GM11168 (cell line): ENCODE results near the gene TNFRSF4.

Experiments used
- in situ Hi-C: fragments of 300-500 bp; cut with MboI; formaldehyde crosslinking; loops from one replicate; pipeline ENCODE4 v1.12.0; 2022; ENCODE audit warnings: low sequenced_read_pairs; ENCODE audit not compliant: unreplicated experiment

TNFRSF4 gene

GRCh38 chr1:1221887-1222574 is 8.1 kb upstream of the TNFRSF4 start:
- in situ Hi-C loops, result no loop called here

DNA sequence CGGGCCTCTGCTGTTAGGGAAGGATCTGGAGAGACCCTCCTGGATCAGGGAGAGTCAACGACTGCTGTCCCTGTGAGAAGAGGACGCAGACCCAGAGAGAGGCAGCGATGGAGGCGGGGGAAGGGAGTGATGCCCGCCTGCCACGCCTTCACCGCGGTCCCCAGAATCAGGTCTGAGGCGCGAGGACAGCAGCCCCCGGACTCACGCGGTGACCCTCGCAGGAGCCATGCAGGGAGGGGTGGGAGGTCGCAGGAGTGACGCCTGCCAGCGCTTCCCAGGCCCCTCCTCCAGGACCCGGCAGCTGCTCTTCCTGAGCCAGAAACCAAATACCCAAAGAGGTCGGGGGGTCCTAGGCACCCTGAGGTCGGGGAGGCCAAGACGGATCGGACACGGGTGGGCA is 6.2 kb upstream of the TNFRSF4 start:
- in situ Hi-C loops, result no loop called here

DNA sequence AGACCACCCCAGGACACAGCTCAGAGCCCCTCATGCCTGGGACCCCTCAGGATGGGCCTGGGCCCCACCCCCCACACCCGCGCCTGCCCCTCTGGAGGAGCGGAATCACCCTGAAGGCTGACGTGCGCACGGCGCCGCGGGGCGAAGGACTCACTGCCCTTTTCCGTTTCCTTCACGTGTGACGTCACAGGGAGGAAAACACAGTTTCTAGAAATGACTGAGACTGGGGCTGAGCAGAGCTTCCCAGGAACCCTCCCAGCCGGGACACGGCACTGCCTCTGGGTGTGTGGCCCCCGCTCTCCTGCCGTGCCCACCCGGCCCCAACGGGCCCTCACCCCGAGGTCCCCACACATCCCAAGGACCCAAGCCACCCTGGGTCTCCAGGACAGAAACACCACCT is 5.4 kb upstream of the TNFRSF4 start:
- in situ Hi-C loops, result no loop called here

DNA sequence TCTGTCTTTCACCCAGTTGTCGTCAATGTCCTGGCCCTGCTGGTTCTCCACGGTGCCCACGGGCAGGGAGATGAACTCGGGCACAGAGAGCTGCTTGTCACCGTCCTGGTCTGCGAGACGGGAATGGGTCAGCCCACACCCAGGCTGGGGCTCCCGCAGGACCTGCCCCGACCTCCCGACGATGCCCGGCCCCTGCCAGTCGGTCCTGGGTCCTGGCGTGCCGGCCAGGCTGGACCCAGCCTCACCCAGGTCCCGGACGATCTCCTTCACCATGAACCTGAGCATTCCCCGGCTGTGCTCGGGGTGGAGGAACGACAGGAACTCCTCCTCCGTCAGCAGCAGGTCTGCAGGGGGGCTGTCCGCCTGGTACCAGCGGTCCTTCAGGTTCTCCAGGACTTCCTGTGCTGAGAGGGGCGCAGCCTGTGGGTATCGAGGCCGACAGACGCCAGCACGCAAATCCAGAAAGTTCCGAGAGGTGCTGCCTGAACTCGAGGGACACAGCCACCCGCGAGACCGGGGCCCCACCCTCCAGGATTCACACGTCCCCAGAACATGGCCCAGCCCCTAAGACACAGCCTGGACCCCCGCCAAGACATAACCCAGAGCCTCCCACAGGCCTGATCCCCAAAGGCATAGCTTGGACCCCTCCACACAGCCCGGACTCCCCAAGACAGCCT is 4.7 kb upstream of the TNFRSF4 start:
- in situ Hi-C loops, result no loop called here

- in situ Hi-C loops, result no loop called here
Measured at GRCh38 chr1:1217621-1218523, 3.9 kb upstream of the TNFRSF4 start.

- in situ Hi-C loops, result no loop called here
Measured at GRCh38 chr1:1216770-1217620, 3.0 kb upstream of the TNFRSF4 start.

- in situ Hi-C loops, result no loop called here
Measured at GRCh38 chr1:1215881-1216605, 2.1 kb upstream of the TNFRSF4 start.

- in situ Hi-C loops, result no loop called here
Measured at GRCh38 chr1:1215080-1215676, 1.2 kb upstream of the TNFRSF4 start.

DNA sequence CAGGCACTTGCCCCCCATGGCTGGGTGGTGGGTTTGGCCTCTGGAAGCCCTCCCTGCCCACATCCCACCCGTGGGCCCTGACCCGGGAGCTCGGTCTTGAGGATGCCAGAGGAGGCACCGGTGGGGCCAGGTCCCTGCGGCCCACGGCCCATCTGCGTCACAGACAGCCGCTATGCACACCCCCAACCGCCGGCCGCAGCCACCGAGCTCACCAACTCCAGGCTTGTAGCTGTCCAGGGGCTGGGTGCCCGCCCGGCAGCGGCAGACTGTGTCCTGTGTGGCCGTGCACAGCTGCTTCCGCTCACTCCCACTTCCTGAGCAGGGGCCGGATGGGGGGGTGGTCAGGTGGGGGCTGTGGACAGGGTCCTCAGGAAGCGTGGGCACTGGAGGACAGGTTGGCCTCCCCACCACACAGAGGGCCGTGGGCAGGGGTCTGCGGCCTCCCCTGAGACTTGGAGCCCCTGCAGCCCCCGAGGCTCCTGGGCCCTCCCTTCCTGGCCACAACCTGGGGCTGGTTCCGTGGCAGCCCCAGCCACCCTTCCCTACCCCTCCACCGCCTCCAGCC is 1.1 kb downstream of the TNFRSF4 start:
- in situ Hi-C loops, result no loop called here

- in situ Hi-C loops, result no loop called here
Measured at GRCh38 chr1:1211541-1212441, 2.2 kb downstream of the TNFRSF4 start.

- in situ Hi-C loops, result no loop called here
Measured at GRCh38 chr1:1210726-1211540, 3.0 kb downstream of the TNFRSF4 start.

DNA sequence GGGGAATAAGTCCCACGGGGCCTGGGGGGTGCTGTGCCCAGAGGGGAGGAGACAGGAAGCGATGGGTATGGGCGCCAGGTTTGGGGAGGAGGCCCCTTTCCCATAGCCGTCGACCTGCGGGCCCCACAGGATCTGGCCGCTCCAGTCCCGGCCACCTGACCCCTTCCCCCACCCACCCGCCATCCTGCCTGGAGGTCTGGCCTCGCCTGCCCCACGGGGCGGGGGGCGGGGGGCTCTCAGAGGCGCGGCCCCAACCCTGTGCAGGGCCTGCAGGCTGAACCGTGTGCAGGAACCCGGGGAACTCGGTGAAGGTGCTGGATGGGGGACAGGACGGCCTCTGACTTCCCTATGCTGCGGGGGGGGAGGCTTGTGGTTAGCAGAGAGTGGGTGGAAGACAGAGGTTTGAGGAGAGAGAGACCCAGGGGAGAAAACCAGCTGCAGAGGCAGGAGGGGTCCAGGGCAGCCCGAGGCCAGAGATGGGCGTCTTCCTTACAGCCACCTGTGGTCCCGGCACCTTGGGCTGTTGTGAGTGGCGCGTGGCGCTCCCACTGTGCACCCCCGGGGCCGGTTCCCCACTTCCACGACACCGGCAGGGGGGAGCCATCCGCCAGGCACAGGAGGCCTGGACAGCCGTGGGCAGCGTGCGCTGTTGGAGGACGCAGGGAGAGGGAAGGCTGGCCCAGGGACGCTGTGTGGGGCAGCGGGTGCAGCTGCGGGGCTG is 5.1 kb downstream of the TNFRSF4 start:
- in situ Hi-C loops, result no loop called here

GRCh38 chr1:1207571-1207892 is 6.4 kb downstream of the TNFRSF4 start:
- in situ Hi-C loops, result no loop called here

- in situ Hi-C loops, result no loop called here
Measured at GRCh38 chr1:1206966-1207531, 6.9 kb downstream of the TNFRSF4 start.

DNA sequence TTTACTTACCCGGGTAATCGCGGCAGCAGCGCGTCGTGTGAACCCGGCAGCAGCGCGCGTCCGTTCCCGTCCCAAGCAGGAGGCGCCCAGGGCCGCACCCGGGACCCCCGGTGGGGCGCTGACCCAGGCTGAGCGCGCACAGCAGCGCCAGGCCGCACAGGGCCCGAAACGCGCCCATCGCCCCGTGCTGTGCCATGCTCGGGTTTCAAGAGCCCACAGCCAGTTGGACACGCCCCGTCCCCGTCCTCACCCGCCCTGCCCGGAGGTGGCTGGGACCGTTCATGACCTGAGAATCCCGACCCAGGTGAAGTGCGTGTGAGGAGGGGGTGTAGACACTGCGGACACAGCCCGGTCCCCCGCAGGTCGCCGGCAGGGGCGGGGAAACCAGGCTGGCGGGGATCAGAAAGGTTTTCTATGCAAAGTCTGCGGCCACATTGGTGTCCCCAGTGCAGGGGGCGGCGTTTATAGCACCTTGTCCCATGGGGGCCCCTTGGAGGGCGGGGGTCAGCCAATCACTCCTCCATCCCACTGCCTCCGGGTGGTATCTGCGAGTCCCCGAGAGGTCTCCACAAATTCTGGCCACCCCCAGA is 7.5 kb downstream of the TNFRSF4 start, which contains the start of gene TNFRSF18:
TNFRSF18 (minus strand) TSS at position 217 of the 590 bp plus-strand sequence; CDS start at position 196, 21 bp downstream.
- in situ Hi-C loops, result no loop called here
